OCI-LY7 (cell line): ENCODE data around the gene APLP2.

Experiments used
- EZH2phosphoT487 ChIP-seq: fragments of 200-600 bp; sonication (generic); IDR thresholded peaks from 2 replicates; pipeline ENCODE4 v1.6.1; 2018; ENCODE audit warnings: low read depth, borderline replicate concordance, mild to moderate bottlenecking, mixed run types, antibody characterized with exemption, low read length, moderate library complexity, mixed read lengths
- TF ChIP-seq, protein P1 (sequence below): fragments of 200-600 bp; sonication (generic); conservative IDR thresholded peaks from 2 replicates; pipeline ENCODE4 v1.5.1; 2014; ENCODE audit warnings: mild to moderate bottlenecking, antibody characterized with exemption, low read length, moderate library complexity, mixed read lengths

DNA sequence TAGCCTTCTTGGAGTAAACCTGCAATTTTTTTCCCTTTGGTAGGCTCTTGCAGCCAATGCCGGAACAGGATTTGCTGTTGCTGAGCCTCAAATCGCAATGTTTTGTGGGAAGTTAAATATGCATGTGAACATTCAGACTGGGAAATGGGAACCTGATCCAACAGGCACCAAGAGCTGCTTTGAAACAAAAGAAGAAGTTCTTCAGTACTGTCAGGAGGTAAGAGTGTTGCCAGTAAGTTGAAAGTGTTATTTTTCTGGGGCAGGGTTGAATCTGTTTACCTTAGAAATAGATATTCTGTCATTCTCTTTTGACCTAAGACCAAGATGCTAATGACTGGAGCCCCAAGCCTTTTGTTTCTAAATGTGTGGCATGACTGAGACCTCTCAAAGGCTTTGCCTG is 39.7 kb downstream of the APLP2 start:
- TF ChIP-seq, protein P1, sequence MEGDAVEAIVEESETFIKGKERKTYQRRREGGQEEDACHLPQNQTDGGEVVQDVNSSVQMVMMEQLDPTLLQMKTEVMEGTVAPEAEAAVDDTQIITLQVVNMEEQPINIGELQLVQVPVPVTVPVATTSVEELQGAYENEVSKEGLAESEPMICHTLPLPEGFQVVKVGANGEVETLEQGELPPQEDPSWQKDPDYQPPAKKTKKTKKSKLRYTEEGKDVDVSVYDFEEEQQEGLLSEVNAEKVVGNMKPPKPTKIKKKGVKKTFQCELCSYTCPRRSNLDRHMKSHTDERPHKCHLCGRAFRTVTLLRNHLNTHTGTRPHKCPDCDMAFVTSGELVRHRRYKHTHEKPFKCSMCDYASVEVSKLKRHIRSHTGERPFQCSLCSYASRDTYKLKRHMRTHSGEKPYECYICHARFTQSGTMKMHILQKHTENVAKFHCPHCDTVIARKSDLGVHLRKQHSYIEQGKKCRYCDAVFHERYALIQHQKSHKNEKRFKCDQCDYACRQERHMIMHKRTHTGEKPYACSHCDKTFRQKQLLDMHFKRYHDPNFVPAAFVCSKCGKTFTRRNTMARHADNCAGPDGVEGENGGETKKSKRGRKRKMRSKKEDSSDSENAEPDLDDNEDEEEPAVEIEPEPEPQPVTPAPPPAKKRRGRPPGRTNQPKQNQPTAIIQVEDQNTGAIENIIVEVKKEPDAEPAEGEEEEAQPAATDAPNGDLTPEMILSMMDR, result no peak
- TF ChIP-seq EZH2phosphoT487, result no peak
